ENCODE data around the gene KIF3A.
"Not testable (repeated sequence)": the region's sequence is repeated elsewhere in the genome, so short reads cannot be mapped to it uniquely, and the experiment has no call there.

Gene KIF3A

DNA sequence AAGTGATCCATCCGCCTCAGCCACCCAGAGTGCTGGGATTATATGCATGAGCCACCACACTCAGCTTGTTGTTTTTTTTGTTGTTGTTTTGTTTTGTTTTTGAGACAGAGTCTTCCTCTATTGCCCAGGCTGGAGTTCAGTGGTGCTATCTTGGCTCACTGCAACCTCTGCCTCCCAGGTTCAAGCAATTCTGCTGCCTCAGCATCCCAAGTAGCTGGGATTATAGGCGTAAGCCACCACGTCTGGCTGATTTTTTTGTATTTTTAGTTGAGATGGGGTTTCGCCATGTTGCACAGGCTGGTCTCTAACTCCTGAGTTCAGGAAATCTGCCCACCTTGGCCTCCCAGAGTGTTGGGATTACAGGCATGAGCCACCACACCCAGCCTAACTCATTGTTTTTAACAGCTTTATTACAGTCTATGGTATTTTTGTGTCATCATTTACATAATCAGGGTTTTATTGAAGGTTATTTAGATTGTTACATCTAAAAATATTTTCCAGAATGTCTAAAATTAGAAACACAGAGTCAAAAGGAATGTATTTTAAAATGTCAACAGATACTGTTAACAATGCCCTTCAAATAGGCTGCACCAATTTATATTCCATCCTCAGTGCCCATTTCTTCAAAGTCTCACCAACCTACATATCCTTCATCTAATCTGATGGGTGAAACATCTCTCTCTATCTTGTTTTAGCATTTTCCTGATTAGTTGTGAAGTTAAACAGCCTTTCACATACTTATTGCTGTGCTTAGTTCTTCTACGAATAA is 18.6 kb downstream of the KIF3A start:
- no peak for DNase-seq (ENCODE audit: low read depth)

- DNase-seq (ENCODE audit: low read depth), result no peak
Observed at GRCh38 chr5:132714456-132715307, 22.7 kb downstream of the KIF3A start.

DNA sequence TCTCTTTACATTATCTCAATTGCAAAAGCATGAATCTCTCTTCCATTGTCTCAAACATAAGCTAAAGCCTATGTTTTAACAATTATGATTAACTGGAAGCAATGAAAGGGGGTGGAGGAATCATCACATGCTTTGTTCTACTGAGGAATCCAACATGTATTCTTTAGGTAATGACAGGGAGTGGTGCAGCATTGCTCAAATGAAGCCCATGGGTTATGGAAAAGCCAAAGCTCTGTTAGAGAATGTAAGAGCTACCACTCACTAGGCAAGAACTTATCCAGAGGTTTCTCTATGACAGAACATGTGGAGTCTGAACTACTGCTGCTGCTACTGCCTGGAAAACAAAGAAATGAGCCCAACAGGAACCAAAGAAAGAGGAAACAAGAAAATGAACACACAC is 28.7 kb downstream of the KIF3A start:
- DNase-seq (ENCODE audit: low read depth), result no peak

DNA sequence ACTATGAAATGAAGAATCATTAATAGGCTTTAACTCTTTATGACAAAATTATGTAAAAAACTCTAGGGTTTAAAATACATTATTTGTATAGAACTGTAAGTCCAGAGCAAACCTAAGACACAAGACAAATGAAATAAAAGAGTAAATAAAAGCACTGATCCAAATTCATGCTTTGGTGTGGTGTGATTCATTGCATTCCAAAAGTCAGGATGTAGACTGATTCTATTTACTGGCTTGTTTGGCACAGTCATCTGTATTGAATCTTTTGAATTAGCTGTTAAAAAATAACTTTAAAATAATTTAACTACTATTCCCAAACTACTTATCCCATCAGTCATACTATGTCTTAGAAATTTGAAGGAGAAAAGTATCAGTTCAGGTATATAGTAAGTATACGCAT is 32.5 kb downstream of the KIF3A start:
- peak; percentile 3 for DNase-seq (ENCODE audit: low read depth)

- no peak for DNase-seq (ENCODE audit: low read depth)
Observed at GRCh38 chr5:132695956-132696355, 41.4 kb downstream of the KIF3A start.

DNA sequence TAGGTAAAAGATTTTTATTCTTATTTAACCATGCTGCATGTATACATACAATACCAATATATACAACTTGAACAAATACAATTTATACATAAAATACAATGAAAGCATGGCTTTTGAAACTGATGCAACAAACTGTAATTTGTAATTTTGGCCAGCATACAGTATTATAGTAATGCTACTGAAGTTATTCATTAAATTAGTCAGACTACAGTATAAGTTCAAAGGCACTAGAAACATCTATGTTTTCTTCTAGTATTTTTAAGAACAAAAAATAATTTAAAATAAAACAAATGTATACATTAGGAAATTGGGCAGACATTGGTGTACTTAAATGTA is 44.7 kb downstream of the KIF3A start:
- no peak for DNase-seq (ENCODE audit: low read depth)

GRCh38 chr5:132691755-132692631 is 45.4 kb downstream of the KIF3A start:
- DNase-seq (ENCODE audit: low read depth), result not testable (repeated sequence)

GRCh38 chr5:132690156-132690555 is 47.2 kb downstream of the KIF3A start:
- DNase-seq (ENCODE audit: low read depth), result no peak

DNA sequence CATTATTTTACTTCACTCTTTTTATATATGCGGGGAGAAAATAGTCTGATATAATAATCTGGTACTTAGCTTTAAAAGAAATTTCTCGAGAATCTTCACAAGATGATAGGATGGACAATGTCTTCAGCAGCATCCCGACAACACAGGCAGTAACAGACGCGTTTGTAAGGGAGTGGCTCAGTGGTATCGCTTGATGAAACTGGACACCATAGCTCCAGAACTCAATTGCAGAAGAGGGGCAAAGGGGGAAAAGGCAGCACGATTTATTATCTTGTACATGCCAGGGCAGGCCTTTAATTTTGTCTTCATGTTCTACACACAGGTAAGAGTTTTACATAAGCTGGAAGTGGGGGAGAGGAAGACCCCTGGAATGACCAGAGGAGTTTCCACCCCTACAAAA is 47.8 kb downstream of the KIF3A start:
- no peak for DNase-seq (ENCODE audit: low read depth)

DNA sequence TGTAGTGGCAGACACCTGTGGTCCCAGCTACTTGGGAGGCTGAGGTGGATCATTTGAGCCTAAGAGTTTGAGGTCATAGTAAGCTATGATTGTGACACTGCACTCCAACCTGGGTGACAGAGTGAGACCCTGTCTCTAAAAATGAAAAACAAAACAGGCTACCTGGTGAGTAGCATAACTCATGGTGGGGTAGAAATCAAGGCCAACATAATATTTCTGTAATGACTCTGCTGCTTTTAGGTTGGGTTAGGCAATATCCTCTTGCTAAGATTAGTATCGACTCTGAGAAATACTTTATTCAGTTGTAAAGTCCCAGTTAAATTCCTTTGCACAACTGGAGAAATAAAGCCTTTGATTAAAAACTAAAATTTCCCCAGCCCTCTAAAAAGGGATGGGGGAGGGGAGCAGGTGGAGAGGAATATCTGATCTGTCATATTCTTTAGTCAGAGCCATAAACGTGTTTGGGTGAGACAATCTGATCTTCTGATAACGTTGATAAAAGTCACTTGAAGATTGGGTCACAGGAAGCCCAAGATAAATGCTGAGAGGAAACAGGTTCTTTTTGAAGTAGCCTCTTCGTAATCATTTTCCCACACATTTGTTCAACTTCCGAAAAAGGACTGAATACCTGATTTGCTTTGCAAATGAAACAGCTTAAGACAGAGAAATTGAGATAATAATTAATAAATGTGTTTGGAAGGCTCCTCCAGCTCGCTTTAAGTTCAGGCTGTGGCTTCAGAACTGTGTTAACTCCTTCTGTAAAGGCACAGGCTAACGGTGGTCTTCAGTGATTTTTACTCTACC is 48.6 kb downstream of the KIF3A start:
- DNase-seq (ENCODE audit: low read depth), result no peak

GRCh38 chr5:132687995-132688394 is 49.4 kb downstream of the KIF3A start:
- DNase-seq (ENCODE audit: low read depth), result no peak

GRCh38 chr5:132686193-132686592 is 51.2 kb downstream of the KIF3A start:
- DNase-seq (ENCODE audit: low read depth), result no peak

- DNase-seq (ENCODE audit: low read depth), result no peak
Observed at GRCh38 chr5:132684922-132685720, 52.2 kb downstream of the KIF3A start.

DNA sequence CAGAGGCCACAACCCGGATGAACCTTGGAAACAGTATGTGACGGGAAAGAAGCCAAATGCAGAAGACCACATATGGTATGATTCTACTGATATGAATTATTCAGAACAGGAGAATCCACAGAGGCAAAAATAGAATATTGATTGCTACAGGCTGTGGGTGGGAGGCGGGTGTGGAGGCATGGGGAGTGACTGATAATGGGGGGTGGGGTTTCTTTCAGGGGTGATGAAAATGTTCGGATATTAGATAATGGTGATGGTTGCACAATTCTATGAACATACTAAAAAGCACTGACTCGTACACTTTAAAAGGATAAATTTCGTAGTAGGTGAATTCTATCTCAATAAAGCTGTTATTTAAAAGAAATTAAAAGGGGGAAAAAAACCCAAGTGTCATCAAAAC is 52.9 kb downstream of the KIF3A start:
- no peak for DNase-seq (ENCODE audit: low read depth)

DNA sequence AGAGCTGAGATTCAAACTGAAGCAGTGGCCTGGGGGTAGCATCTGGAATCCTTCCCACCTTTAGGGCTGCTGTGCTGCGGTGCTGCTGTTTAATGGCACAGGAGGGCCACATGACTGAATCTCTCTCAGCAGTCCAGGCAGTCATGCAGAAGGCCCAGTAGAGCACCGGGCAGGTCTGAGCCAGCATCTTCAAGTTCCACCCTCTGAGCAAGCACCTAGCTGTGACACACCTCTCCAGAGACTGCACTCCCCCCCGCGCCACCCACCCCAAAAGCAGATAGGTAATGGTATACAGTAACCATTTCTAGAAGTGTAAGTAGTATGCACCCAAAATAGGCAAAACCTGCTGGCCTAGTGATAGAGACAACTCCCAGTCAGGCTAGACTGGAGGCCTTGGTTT is 55.4 kb downstream of the KIF3A start:
- no peak for DNase-seq (ENCODE audit: low read depth)

DNA sequence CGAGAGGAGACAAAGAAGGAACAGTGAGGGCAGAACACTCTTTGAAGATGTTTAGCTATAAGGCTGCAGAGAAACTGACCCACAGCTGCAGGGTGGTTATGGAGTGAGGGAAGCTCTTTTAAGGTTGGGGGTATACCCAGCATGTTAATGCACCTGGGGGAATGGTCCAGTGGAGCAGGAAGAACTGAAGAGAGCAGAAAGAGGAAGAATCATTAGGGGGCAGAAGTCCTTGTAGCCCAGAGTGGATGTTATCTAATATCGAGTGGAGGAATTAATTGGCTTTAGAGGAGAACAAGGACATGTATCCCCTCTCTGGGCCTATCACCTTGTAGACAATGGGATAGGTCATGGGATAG is 55.9 kb downstream of the KIF3A start:
- no peak for DNase-seq (ENCODE audit: low read depth)

DNA sequence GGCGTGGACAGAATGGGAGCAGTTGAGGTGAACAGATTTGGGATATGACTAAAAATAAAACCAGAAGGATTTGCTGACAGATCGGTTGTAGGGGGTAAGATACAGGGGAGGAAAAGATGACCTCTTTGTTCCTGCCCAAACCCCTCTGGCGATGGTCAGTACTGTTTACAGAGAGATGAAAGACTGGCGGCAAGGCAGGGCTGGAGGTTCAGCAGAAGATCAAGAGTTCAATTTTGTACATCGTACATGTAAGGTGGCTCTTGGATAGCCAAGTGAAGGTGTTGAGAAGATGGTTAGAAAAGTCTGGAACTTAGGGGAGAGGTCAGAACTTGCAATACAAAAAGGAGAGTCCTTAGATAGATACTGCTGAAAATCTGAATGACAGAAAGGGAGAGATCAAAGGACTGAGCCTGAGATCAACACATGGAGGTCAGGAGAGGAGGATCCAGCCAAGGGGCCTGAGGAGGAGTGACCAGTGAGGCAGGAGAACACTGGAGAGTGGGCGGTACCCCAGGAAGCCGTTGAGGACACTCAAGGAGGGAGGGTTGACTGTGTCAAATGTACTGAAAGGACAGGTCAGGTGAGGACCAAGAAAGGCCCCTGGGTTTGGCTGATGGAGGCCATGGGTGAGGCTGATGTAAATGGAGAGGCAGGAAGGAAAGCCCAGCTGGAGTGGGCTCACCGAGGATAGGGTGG is 56.4 kb downstream of the KIF3A start:
- no peak for DNase-seq (ENCODE audit: low read depth)

DNA sequence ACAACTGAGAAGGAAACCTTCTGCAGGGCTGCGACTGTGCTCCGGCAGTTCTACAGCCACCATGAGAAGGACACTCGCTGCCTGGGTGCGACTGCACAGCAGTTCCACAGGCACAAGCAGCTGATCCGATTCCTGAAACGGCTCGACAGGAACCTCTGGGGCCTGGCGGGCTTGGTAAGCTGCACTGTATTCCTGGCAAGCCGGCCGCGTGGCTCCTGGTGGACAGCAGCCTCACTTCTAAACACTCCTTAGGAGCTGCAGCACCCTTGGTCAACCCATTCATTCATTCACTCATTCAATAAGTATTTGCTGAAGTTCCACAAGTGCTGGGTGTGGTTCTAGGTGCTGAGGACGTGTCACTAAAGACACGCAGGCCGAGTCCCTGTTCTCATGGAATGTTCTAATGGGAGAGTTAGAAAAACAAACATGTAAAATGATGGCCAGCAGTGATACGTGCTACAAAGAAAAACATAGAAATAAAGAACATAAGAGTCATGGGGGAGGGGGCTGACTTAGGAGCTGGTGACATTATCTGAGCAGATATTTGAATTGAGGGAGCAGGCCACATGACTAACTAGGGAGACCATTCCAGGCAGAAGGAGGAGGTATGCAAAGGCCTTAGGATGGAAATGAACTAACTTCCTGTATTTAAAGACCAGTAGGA is 57.5 kb downstream of the KIF3A start:
- no peak for DNase-seq (ENCODE audit: low read depth)

GRCh38 chr5:132679166-132679565 is 58.2 kb downstream of the KIF3A start:
- no peak for DNase-seq (ENCODE audit: low read depth)

DNA sequence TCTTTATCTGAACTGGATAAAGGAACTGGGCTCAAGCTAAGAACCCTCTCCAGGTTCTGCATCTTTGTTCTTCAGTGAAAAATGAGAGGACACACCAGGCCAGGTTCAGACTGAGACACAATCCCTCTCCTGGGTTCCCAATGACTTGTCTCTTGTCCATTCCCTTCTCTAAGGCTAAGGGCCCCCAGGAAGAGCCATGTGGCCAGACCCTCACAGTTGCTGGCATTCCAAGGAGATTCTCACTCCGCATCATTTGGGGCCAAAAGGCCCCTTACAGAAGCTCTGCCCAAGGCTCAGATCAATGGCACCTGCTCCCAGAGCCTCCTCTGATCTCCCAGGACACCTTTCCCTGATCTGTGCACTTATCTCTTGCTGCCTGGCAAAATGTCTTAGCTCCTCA is 58.6 kb downstream of the KIF3A start:
- DNase-seq (ENCODE audit: low read depth), result no peak

All from HS-27A (cell line).